ENCODE measurements around the gene CCDC43. TPM values are rescaled to one million over a fixed set of nuclear protein-coding genes. Genes with fewer than 3 reads are reported as not detected.

The CCDC43 gene
- total and polyA plus RNA-seq, 2 of the 13 experiments (the other 11 are each of a cell fraction or from before 2014, with no cell fraction given) = 17.5 to 94.8 TPM

DNA sequence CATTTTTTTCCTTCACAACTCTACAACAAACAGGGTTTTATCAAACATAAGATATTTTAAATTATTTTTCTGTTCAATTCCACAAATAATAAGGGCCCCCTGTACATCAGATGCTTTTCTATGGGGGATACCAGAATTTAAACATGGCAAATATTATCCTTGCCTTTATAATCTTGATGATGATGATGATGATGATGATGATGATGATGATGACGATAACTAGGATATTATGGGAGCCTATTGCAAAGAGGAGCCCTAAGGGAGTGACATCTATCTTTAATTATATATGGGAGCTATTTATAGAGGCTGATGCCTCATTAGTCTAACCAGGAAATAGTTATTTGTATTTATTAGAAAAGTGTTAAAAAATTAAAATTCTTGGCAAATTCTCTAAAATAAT, 26.5 kb downstream of the CCDC43 start:
- H3K9ac ChIP-seq (ENCODE audit: insufficient read depth, low read depth, low read length) = no peak overlapping the region
- POLR2A ChIA-PET = no interaction called here
- no peaks in the 10 kb centered on the region for H3K79me2 ChIP-seq (ENCODE audit: insufficient read depth, low read length)
- TF ChIP-seq CREB1 (IDR thresholded peaks at IDR 0.05) (peak; percentile 90), CREB1 (CRISPR knock-in tag; IDR thresholded peaks at IDR 0.05) (no peak)
- TF ChIP-seq, protein P1, sequence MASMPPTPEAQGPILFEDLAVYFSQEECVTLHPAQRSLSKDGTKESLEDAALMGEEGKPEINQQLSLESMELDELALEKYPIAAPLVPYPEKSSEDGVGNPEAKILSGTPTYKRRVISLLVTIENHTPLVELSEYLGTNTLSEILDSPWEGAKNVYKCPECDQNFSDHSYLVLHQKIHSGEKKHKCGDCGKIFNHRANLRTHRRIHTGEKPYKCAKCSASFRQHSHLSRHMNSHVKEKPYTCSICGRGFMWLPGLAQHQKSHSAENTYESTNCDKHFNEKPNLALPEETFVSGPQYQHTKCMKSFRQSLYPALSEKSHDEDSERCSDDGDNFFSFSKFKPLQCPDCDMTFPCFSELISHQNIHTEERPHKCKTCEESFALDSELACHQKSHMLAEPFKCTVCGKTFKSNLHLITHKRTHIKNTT (CRISPR knock-in tag; IDR thresholded peaks at IDR 0.05) = no peak
- no peak overlapping the region for H3K27ac ChIP-seq (ENCODE audit: extremely low read length, insufficient read depth, low read length)
- no peak overlapping the region for H3K4me2 ChIP-seq (ENCODE audit: low read depth, low read length)
- no peak overlapping the region for H2AFZ ChIP-seq (ENCODE audit: low read length)
- no peaks in the 10 kb centered on the region for H3K27me3 ChIP-seq (ENCODE audit: control insufficient read depth in 1 of 2, insufficient read depth in 2 of 2, low read length in 2 of 2)
- CTCF ChIA-PET (ENCODE audit: low intra/inter-chr PET ratio, low total read pairs) = no interaction called here
- no peaks in the 10 kb centered on the region for H4K20me1 ChIP-seq (ENCODE audit: insufficient read depth, low read length)
- in situ Hi-C loops (cut with HindIII; ENCODE audit: extremely low pct_ligation_motif_present, low pct_unique_long_range_greater_than_20kb) = no loop called here
- H3K4me3 ChIP-seq (replicated peaks in 1 of 3; ENCODE audit: insufficient read depth in 1 of 3, low read depth in 2 of 3, low read length in 3 of 3) = no peak overlapping the region
- no peaks in the 10 kb centered on the region for H3K36me3 ChIP-seq (replicated peaks in 1 of 2; ENCODE audit: control insufficient read depth in 1 of 2, insufficient read depth in 2 of 2, low read length in 2 of 2)
- H3K9me3 ChIP-seq (ENCODE audit: low read length) = no peaks in the 10 kb centered on the region
- WGBS (ENCODE audit: low lambda C conversion rate) = 2% methylated on average over 1 of the region's 1 CpG
- BruUV-seq (replicated peaks) = no TSS peak
- H3K4me1 ChIP-seq (ENCODE audit: insufficient read depth, low read length) = no peaks in the 10 kb centered on the region
- ATAC-seq (no peak), FAIRE-seq (no peak), DNase-seq (ENCODE audit: low spot score) (no peak)
- intact Hi-C loops (cut with micrococcal nuclease; ENCODE audit: unreplicated experiment) = no loop called here

DNA sequence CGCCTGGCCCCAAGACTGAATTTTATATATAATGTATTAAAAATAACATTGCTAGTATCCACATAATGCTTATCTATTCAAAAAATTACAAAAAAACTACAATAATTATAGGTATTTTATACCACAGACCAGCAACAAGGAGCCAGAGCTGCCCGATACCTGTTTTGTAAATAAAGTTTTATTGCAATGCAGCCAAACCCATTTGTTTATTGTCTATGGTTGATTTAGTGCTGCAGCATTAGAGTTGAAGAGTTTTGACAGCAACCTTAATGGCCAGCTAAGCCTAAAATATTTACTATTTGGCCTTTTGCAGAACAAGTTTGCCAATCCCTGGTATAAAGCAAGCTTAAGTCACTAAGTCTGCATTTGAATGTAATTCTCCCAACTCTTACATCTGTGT, 27.7 kb downstream of the CCDC43 start:
- in situ Hi-C loops (cut with HindIII; ENCODE audit: extremely low pct_ligation_motif_present, low pct_unique_long_range_greater_than_20kb) = no loop called here
- no peaks in the 10 kb centered on the region for H3K4me1 ChIP-seq (ENCODE audit: insufficient read depth, low read length)
- FAIRE-seq = no peak
- no peak overlapping the region for H3K4me3 ChIP-seq (replicated peaks in 1 of 3; ENCODE audit: insufficient read depth in 1 of 3, low read depth in 2 of 3, low read length in 3 of 3)
- no peak for DNase-seq (ENCODE audit: low spot score)
- no peaks in the 10 kb centered on the region for H3K9me3 ChIP-seq (ENCODE audit: low read length)
- H3K27me3 ChIP-seq (ENCODE audit: control insufficient read depth in 1 of 2, insufficient read depth in 2 of 2, low read length in 2 of 2) = no peaks in the 10 kb centered on the region
- no peak overlapping the region for H3K27ac ChIP-seq (ENCODE audit: extremely low read length, insufficient read depth, low read length)
- no TSS peak for BruUV-seq (replicated peaks)
- 80% methylated on average over 2 of the region's 2 CpGs for WGBS (ENCODE audit: low lambda C conversion rate)
- intact Hi-C loops (cut with micrococcal nuclease; ENCODE audit: unreplicated experiment) = no loop called here
- no peaks in the 10 kb centered on the region for H4K20me1 ChIP-seq (ENCODE audit: insufficient read depth, low read length)
- no peaks in the 10 kb centered on the region for H3K79me2 ChIP-seq (ENCODE audit: insufficient read depth, low read length)
- H3K4me2 ChIP-seq (ENCODE audit: low read depth, low read length) = no peak overlapping the region
- H3K9ac ChIP-seq (ENCODE audit: insufficient read depth, low read depth, low read length) = no peak overlapping the region
- no peaks in the 10 kb centered on the region for H3K36me3 ChIP-seq (replicated peaks in 1 of 2; ENCODE audit: control insufficient read depth in 1 of 2, insufficient read depth in 2 of 2, low read length in 2 of 2)
- ChIA-PET CTCF (ENCODE audit: low intra/inter-chr PET ratio, low total read pairs) (no interaction called here), POLR2A (interaction anchor here (0.5 kb wide), 1 partner anchor 8 kb away, joined by 3 read pairs; no protein-coding TSS in a partner anchor)
- TF ChIP-seq, protein P2, sequence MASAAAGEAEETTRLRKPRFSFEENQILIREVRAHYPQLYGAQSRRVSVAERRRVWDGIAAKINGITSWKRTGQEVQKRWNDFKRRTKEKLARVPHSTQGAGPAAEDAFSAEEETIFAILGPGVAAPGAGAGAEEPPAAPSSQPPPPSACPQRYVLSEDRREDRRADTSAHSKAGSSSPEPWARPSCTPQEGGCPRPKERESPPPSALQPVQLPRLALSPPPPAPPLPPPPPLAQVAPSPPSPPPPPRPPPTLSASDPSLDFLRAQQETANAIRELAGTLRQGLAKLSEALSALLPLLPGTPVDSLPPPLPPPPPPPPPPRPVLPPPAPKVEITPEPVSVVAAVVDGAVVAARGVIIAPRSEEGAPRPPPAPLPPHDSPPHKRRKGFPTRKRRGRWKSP (CRISPR knock-in tag; IDR thresholded peaks at IDR 0.05) = no peak
- TF ChIP-seq SP140L (CRISPR knock-in tag; IDR thresholded peaks at IDR 0.05; ENCODE audit: borderline replicate concordance) (no peak), SIN3A (IDR thresholded peaks at IDR 0.05; ENCODE audit: borderline replicate concordance, low read depth, low read length) (no peak)
- TF ChIP-seq, protein P3, sequence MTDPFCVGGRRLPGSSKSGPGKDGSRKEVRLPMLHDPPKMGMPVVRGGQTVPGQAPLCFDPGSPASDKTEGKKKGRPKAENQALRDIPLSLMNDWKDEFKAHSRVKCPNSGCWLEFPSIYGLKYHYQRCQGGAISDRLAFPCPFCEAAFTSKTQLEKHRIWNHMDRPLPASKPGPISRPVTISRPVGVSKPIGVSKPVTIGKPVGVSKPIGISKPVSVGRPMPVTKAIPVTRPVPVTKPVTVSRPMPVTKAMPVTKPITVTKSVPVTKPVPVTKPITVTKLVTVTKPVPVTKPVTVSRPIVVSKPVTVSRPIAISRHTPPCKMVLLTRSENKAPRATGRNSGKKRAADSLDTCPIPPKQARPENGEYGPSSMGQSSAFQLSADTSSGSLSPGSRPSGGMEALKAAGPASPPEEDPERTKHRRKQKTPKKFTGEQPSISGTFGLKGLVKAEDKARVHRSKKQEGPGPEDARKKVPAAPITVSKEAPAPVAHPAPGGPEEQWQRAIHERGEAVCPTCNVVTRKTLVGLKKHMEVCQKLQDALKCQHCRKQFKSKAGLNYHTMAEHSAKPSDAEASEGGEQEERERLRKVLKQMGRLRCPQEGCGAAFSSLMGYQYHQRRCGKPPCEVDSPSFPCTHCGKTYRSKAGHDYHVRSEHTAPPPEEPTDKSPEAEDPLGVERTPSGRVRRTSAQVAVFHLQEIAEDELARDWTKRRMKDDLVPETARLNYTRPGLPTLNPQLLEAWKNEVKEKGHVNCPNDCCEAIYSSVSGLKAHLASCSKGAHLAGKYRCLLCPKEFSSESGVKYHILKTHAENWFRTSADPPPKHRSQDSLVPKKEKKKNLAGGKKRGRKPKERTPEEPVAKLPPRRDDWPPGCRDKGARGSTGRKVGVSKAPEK (CRISPR knock-in tag; IDR thresholded peaks at IDR 0.05; ENCODE audit: borderline replicate concordance) = no peak
- H2AFZ ChIP-seq (ENCODE audit: low read length) = no peak overlapping the region
- ATAC-seq = no peak
